IPS-18c (cell line): ENCODE measurements around the gene SLC5A6.
"Not testable (repeated sequence)": the region's sequence is repeated elsewhere in the genome, so short reads cannot be mapped to it uniquely, and the experiment has no call there.

Experiments used
- H3K4me3 ChIP-seq: 2 replicates; pipeline ENCODE4 v1.7.0; 2013; ENCODE audit warnings: low read depth, mild to moderate bottlenecking, low read length, moderate library complexity; ENCODE audit not compliant: insufficient read depth
- H3K9me3 ChIP-seq: one replicate; pipeline ENCODE4 v1.6.1; 2013; ENCODE audit warnings: mild to moderate bottlenecking, low read length, moderate library complexity; ENCODE audit not compliant: control insufficient read depth, insufficient read depth

Gene SLC5A6

DNA sequence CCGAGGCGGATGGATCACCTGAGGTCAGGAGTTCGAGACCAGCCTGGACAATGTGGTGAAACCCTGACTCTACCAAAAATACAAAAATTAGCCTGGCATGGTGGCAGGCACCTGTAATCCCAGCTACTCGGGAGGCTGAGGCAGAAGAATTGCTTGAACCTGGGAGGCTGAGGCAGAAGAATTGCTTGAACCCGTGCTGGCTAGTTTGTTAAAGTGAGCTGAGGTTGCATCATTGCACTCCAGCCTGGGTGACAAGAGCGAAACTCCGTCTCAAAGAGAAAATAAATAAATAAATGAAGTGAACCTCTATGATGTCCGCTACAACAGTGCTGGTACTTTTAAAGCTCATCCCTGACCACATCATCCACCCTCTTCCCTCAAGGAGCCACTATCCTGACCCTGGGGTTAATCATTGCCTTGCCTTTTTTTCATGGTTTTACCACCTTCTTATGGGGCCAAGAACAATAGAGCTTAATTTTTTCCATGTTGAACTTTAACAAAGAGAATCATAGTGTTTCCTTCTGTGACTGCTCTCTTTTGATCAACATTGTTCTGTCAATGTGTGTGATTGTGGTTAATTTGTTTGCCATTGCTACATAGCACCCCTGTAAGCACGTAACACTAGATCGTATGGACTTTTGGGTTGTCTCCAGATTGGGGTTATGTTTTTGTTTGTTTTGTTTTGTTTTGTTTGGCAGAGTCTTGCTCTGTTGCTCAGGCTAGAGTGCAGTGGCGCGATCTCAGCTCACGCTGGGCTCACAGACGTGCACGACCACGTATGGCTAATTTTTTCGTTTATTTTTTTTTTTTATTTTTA lies 17.3 kb downstream of the SLC5A6 start:
- Histone ChIP-seq H3K4me3 (no peak overlapping the region), H3K9me3 (no peaks in the 10 kb centered on the region)

DNA sequence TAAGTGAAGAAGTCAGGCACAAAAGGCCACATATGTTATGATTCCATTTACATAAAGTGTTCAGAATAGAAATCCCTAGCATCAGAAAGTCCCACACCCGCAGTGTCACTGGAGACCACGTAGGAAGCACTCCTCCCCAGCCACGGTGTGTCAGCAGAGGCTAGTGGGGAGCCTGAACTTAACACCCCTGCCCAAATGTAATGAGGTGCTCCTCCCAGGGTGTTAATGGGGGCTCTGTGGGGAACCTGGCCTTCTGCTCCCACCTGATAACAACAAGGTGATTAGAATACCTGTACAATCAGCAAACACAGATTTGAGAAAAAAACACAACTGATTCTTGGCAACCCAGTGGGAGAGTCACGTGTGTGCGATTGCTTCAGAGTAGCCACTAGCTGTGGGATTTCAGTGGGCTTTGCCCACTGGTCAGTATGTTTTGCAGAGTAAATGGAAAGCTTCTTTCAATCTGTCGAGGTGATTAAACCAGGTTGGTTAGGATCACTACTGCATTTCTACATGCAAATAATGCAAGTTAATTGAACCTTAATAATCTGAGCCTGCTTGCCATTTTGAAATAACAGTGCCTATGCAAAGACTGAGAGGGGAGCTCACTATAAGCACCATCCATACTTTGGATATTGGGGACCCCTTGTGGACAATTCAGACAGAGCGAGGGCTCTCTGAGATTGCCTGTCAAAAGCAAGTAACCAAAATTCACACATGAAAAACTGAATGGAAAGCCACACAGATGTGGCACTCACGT lies 20.8 kb downstream of the SLC5A6 start:
- no peak overlapping the region for H3K4me3 ChIP-seq

DNA sequence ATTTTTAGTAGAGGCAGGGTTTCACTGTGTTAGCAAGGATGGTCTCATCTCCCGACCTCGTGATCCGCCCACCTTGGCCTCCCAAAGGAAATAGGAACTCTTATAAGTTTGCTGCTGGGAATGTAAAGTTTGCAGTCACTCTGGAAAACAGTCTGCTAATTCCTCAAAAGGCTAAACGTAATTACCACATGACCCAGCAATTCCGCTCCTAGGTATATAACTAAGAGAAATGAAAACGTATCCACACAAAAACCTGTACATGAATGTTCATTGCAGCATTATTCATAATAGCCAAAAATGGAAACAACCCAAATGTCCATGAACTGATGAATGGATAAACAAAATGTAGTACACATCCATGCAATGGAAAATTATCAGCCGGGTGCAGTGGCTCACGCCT lies 22.1 kb downstream of the SLC5A6 start:
- Histone ChIP-seq H3K4me3 (no peak overlapping the region), H3K9me3 (no peaks in the 10 kb centered on the region)

More for the DNA sequence above, 20.8 kb downstream of the SLC5A6 start:
- H3K9me3 ChIP-seq, result no peaks in the 10 kb centered on the region

DNA sequence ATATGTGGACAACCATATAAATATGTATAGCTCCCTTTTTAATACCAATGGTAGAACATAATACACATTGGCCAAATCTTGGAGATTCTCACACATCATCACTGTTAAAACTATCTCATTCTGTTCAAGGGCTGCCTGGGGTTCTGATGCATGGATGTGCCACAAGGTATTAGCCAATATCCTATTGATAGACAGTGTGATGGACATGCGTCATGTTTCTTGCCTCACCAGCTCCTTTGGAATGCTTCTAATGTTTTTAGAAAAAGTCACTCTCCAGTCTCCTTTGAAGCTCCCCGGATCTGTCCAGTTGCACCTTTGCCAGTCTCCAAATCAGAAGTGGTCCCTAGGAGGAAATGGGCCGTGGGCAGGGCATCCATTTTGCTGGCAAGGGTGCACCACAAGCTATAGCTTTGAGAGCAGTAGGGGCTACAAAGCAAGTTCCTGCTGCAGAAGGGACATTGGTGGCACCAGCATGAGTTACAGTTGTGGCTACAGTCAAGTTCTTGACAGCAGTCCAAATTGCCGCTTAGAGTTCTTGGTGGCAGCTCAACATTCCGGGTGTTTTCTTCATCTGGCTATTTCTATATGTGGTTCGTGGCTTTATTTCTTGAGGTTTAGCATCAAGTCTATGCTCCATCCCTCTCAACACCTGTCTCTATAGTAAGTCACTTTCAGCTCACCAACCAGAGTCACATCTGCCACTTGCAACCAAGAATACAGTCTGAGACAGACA lies 25.3 kb downstream of the SLC5A6 start:
- Histone ChIP-seq H3K4me3 (no peak overlapping the region), H3K9me3 (no peaks in the 10 kb centered on the region)

DNA sequence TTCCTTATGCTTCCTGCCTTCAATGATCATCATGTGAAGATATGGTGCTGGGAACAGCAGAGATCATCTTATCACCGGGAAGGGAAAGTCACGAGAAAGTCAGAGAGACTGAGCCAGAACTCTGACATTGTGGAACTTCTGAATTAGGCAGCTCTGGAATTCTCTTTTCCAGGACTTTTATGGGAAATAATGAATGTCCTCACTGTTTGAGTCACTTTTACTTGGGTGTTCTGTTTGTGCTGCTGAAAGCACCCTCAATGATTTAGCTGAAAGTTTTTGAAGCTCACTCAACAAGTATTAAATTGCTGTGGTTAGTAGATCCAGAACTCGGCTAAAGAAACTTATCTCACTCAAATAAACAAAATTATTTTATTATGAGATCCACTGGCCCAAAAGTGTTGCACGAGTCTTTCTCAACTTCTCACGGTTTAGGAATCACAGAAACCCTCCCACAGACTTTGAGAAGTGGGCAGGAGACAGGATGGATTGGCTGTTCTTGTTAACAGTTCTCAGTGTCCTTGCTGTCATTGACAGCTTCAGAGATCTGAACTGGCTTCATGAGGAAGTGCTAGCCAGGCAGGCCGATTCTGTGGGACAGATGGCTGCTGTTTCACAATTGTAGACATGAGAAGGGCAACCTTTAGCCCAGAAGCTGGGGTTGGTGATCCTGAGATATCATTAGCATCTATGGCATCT lies 26.6 kb downstream of the SLC5A6 start:
- H3K4me3 ChIP-seq, result no peak overlapping the region

DNA sequence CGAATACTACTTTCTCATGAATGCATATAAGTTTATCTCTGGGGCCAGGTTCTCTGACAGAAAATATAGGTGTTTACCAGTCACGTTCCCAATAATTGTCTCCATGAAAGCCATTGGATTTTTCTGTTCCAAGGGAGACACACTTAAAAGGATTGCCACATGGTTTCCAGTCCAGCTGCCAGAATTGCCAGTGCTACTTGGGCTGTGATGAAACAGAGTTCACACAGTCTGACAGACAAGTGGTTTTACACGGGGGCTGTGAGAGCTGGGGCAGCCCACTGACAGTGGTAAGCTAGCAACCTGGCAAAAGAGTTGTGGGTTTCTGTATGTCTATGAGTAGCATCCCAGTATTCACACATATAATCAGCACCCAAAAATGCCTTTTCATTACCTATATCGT lies 28.0 kb downstream of the SLC5A6 start:
- Histone ChIP-seq H3K4me3 (no peak overlapping the region), H3K9me3 (no peaks in the 10 kb centered on the region)

More for the DNA sequence above, 26.6 kb downstream of the SLC5A6 start:
- H3K9me3 ChIP-seq, result no peaks in the 10 kb centered on the region

DNA sequence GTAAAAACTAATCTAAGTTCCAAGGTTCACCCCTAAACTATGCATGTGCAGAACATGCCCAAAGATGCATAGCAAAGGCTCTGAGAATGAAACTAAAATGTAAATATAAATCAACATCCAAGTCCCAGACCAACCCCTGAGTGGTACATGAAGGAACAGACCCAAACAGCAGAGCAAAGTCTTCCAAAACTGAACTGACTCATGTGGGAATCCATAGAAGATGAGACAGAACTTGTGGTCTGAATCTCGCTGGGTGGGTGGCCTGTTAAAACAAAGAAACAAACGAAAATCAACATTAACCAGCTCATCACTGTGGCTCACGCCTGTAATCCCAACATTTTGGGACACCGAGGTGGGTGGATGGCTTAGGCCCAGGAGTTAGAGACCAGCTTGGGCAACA lies 29.7 kb downstream of the SLC5A6 start:
- Histone ChIP-seq H3K4me3 (no peak overlapping the region), H3K9me3 (no peaks in the 10 kb centered on the region)

DNA sequence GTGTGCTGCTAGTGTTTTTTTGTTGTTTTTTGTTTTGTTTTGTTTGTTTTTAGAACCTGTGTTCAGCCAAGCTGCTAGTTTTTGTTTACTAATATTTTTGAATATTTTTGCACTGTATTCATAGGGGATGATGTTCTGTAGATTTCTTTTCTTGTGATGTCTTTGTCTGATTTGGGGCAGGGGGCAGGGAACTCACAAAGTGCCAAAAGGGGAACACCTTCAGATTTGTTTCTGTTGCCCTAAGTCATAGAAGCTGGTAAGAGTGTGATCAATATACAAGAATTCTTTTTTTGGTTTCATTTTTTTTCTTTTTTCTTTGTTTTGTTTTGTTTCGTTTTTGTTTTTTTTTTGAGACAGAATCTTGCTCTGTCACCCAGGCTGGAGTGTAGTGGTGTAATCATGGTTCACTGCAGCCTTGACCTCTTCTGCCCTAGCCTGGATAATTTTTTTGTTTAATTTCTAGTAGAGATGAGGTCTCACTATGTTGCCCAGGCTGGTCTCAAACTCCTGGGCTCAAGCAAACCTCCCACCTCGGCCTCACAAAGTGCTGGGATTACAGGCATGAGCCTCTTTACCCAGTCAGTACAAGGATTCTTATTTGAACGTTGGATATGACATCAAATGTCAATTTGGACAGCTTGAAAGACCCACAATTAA lies 32.6 kb downstream of the SLC5A6 start:
- H3K9me3 ChIP-seq, result no peaks in the 10 kb centered on the region
- H3K4me3 ChIP-seq, result no peak overlapping the region

DNA sequence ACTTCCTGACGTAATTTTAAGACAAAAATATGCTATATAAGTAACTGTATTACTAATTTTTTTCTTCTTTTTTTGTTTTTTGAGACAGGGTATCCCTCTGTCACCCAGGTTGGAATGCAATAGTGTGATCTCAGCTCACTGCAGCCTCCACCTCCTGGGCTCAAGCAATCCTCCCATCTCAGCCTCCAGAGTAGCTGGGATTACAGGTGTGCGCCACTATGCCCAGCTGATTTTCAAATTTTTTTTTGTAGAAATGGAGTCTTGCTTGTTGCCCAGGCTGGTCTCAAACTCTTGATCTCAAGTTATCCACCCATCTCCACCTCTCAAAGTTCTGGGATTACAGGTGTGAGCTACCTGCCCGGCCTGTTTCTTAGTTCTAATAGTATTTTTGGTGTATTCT lies 33.6 kb downstream of the SLC5A6 start:
- Histone ChIP-seq H3K9me3 (no peaks in the 10 kb centered on the region), H3K4me3 (no peak overlapping the region)

DNA sequence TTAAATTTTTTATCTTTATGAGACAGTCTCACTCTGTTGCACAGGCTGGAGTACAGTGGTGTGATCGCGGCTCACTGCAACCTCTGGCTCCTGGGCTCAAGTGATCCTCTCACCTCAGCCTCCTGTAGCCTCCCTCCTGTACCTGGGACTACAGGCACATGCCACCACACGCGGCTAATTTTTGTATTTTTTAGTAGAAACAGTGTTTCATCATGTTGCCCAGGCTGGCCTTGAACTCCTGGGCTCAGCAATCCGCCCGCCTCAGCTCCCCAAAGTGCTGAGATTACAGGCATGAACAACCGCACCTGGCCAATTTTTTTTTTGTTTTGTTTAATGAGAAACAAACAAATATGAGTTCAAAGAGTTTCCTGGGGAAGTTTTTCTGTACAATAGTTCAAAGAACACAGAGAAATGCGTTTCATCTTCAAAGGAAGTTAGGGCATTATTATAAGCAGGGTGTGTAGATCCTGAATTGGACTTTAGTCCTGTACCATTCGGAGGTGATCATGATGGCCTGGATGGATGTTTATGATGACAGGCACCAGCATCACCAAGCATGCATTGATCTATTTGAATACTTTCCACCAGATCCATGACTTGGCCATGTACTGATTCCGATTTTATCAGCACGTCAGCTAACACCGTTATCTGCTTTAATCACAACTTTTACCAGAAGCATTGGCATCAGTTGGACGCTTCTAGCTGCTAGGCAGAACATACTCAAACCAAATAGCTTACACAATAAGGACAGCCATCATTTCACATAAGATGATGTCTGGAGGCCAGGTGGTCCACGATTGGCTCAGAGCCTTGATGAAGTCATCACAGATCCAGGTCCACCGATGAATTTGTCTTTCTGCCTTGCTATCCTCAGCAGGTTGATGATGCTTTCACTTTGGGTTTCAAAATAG lies 34.4 kb downstream of the SLC5A6 start:
- H3K4me3 ChIP-seq, result no peak overlapping the region
- H3K9me3 ChIP-seq, result no peaks in the 10 kb centered on the region

DNA sequence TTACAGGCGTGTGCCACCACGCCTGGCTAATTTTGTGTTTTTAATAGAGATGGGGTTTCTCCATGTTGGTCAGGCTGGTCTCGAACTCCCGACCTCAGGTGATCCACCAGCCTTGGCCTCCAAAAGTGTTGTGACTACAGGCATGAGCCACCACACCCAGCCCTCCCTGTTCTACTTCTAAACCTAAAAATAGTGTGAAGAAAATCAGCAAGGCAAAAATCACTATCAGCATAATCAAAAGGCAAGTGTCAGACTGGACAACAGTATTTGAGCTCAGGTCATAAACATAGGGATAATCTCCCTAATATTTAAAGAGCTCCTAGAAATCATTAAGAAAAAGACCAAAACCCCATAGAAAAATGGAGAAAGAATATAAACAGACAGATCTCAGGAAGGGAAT lies 36.3 kb downstream of the SLC5A6 start:
- H3K4me3 ChIP-seq, result not testable (repeated sequence)

DNA sequence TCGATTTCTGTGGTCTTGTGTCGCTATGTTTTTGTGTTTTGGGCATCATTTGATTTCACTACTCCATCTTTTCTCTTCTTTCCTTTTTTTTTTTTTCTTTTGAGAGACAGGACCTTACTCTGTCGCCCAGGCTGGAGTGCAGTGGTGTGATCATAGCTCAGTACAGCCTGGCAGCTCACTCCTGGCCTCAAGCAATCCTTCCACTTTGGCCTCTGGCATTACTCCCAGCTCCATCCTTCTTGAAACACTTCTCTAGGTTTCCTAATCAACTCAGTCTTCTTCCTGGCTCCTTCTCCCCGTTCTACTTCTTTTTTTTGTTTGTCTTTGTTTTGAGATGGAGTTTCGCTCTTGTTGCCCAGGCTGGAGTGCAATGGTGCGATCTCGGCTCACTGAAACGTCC lies 36.7 kb downstream of the SLC5A6 start:
- Histone ChIP-seq H3K4me3 (no peak overlapping the region), H3K9me3 (no peaks in the 10 kb centered on the region)

More for the DNA sequence above, 36.3 kb downstream of the SLC5A6 start:
- H3K9me3 ChIP-seq, result not testable (repeated sequence)

DNA sequence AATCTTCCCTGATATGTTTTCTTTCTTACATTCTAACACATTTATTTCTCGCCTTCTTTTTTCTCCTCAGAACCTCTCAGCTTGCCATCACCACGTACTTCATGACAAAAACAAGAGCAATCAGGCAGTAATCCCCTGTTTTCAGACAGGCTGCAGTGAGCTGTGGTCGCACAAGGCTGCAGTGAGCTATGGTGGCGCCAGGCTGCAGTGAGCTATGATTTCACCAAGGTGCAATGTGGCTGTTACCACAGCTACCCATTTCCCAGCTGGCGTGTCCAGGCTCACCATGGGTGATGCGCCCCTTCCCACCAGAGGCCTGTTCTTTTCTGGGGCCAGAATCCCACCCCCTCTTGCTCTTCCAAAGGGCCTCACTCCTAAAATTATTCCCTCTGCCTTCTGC lies 37.4 kb downstream of the SLC5A6 start:
- Histone ChIP-seq H3K4me3 (no peak overlapping the region), H3K9me3 (no peaks in the 10 kb centered on the region)

DNA sequence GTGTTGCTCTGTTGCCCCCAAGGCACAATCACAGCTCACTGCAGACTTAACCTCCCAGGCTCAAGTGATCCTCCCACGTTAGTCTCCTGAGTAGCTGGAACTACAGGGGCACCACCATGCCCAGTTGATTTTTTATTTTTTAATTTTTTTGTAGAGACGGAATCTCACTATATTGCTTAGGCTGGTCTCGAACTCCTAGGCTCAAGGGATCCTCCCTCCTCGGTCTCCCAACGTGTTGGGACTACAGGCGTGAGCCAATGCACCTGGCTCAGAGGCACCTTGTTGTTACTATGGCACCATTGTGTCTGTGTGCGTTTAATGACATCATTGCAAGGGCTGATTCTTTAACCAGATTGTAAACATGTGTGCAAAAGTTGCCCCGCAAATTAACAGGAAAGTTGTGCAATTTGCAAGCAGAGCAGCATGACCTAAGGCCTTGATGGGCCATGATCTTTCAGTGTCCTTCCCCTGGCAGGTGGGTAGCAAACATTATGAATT lies 40.7 kb downstream of the SLC5A6 start:
- H3K9me3 ChIP-seq, result no peaks in the 10 kb centered on the region
- H3K4me3 ChIP-seq, result no peak overlapping the region

DNA sequence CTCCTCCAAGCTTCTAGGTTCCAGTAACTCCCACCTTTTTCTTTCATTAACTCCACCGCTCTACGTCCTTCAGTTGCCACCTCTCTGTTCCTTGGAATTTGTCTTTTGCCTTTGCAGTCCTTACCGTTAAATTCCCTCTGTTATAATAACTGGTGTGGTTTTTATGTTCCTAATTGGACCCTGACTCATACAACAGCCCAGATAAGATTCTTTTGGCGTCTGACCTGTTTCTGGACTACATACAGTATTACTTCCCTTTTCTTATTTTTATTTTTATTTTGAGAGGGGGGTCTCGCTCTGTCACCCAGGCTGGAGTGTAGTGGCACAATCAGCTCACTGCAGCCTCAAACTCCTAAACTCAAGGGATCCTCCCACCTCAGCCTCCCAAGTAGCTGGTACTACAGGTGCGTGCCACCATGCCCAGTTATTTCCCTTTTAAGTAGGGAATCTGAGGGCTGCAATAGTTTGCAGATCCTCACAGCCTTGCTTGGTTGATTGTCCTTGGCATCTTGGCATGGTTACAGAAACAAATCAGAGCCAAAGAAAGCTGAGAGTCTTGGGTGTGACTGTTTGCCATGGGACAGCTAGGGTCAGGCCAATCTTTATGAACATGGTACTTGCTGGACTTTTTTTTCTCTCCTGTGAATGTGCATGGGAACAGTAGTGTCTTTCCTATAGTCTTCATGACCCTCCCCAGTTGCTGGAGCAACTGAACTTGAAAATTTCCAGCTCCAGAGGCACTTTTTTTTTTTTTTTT lies 41.3 kb downstream of the SLC5A6 start:
- no peaks in the 10 kb centered on the region for H3K9me3 ChIP-seq
- no peak overlapping the region; the same call in 1 of the 2 replicates for H3K4me3 ChIP-seq
